ENCODE results near the gene LRFN2.

The LRFN2 gene

DNA sequence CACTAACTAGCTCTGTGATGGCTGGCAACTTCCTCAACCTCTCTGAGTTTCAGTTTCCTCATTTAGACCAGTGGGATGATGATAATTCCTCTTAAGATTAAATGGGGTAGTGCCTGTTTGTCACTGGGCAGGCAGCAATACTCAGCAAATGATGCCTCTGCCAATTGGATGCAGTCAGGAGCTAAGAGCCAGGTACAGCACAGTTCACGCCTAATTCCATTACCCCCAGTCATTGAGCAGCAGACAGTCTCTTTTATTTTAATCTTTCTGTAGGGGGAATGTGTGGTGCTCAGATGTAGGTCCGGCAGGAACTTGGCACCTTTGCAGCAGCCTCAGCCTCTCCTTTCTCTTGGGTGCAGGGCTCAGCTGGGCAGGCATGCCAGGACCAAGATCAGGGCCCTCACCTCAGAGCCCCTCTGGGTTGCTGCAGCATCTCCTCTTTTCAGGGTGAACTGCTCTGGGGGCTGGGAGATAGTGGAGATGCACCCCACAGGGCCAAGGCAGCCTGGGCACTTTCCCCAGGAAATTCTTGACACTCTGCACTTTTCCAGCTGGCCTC, 243.8 kb downstream of the LRFN2 start:
- DNase-seq, result no peak

DNA sequence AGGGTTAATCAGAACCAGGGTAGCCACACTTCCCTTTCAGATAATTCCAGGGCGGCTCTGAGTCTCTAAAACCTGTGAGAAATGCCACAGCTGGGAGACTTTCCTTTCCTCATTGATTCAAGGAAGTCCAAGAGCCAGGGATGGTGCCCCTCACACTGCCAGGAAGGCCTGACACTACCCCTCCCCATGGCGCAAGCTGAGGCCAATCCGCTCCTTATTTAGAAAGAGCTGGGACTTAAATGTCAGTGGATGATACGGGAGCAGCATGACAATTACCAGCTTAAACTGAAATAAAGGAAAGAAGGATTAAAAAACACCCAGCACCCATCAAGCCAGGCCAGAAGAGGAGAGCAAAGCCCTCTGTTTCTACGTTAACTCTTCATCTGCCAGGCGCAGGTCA, 244.4 kb downstream of the LRFN2 start:
- no peak for DNase-seq

DNA sequence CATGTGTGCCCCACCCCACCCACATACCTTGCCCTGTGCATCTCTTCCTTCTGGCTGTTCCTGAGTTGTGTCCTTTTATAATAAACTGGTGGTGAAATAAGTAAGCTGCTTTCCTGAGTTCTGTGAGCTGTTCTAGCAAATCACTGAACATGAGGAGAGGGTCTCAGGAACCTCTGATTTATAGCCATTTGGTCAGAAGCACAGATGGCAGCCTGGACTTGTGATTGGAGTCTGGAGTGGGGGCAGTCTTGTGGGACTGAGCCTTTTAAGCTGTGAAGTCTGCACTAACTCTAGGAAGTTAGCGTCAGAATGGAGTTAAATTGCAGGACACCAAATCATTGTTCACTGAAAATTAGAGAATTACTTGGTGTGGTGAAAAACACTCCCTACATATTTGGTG, 245.4 kb downstream of the LRFN2 start:
- DNase-seq, result no peak

All from eye (tissue), 1 donor.